ENCODE measurements around the gene HNRNPUL1.

Gene HNRNPUL1

DNA sequence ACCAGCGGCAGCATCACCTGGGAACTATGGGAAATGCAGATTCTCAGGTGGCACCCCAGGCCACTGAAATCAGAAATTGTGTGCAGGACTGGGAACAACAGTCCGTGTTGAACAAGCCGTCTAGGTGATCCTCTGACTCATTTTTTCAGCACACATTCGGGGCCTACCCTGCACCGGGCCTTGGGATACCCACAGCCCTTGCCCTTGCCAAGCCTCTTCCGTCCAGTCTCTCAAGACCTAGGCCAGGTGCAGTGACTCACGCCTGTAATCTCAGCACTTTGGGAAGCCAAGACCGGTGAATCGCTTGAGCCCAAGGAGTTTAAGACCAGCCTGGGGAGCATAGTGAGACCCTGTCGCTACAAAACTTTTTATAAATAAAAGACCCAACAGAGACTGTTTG lies 71.3 kb downstream of the HNRNPUL1 start:
- no peak overlapping the region for H3K4me3 ChIP-seq (ENCODE audit: low read length)
- H3K4me2 ChIP-seq (ENCODE audit: low read depth, low read length) = no peak overlapping the region
- DNase-seq = no peak
- no peaks in the 10 kb centered on the region for H3K27me3 ChIP-seq (replicated peaks; ENCODE audit: insufficient read depth, low read length)
- no peaks in the 10 kb centered on the region for H3K9me2 ChIP-seq (replicated peaks; ENCODE audit: insufficient read depth, low read length)
- H3K79me2 ChIP-seq (ENCODE audit: low read length) = no peaks in the 10 kb centered on the region
- no peak overlapping the region for H3K27ac ChIP-seq (ENCODE audit: low read length)
- H3K9me3 ChIP-seq (replicated peaks; ENCODE audit: insufficient read depth, low read length) = no peaks in the 10 kb centered on the region
- H4K20me1 ChIP-seq (ENCODE audit: insufficient read depth, low read length) = no peaks in the 10 kb centered on the region
- H3F3A ChIP-seq (ENCODE audit: insufficient read depth, low read length) = no peaks in the 10 kb centered on the region
- TF ChIP-seq, protein P1, sequence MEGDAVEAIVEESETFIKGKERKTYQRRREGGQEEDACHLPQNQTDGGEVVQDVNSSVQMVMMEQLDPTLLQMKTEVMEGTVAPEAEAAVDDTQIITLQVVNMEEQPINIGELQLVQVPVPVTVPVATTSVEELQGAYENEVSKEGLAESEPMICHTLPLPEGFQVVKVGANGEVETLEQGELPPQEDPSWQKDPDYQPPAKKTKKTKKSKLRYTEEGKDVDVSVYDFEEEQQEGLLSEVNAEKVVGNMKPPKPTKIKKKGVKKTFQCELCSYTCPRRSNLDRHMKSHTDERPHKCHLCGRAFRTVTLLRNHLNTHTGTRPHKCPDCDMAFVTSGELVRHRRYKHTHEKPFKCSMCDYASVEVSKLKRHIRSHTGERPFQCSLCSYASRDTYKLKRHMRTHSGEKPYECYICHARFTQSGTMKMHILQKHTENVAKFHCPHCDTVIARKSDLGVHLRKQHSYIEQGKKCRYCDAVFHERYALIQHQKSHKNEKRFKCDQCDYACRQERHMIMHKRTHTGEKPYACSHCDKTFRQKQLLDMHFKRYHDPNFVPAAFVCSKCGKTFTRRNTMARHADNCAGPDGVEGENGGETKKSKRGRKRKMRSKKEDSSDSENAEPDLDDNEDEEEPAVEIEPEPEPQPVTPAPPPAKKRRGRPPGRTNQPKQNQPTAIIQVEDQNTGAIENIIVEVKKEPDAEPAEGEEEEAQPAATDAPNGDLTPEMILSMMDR (IDR thresholded peaks at IDR 0.05; ENCODE audit: low read length) = no peak
- TF ChIP-seq EZH2 (optimal IDR thresholded peaks at IDR 0.05; ENCODE audit: low read depth, low read length) (no peak), EZH2phosphoT487 (IDR thresholded peaks at IDR 0.05; ENCODE audit: low read length) (no peak)
- H3K9ac ChIP-seq (ENCODE audit: low read length) = no peak overlapping the region
- no peaks in the 10 kb centered on the region for H3K4me1 ChIP-seq (ENCODE audit: low read length)
- H2AFZ ChIP-seq (ENCODE audit: low read length) = no peak overlapping the region
- no peaks in the 10 kb centered on the region for H3K36me3 ChIP-seq (replicated peaks; ENCODE audit: insufficient read depth, low read length)

DNA sequence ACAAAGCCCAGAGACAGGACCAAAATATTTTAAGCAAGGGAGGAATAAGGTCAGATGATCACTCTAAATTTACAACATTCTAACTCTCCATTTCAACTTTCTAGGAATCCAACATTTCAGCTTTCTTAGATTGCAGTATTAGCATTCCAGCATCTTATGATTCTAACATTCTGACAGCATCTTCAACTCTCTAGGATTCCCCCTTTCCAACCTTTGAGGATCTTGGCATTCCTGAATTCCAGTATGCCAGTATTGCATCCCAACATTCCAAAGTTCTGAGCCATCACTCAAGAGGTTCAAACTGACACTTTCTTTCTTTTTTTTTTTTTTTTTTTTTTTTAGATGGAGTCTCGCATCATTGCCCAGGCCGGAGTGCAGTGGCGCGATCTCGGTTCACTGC lies 75.8 kb downstream of the HNRNPUL1 start:
- Histone ChIP-seq H3K27ac (ENCODE audit: low read length) (no peak overlapping the region), H3K9ac (ENCODE audit: low read length) (no peak overlapping the region), H3K4me2 (ENCODE audit: low read depth, low read length) (no peak overlapping the region), H3K9me2 (replicated peaks; ENCODE audit: insufficient read depth, low read length) (no peaks in the 10 kb centered on the region), H3K4me1 (ENCODE audit: low read length) (no peaks in the 10 kb centered on the region), H4K20me1 (ENCODE audit: insufficient read depth, low read length) (no peaks in the 10 kb centered on the region), H3K36me3 (replicated peaks; ENCODE audit: insufficient read depth, low read length) (no peaks in the 10 kb centered on the region), H2AFZ (ENCODE audit: low read length) (no peak overlapping the region), H3K9me3 (replicated peaks; ENCODE audit: insufficient read depth, low read length) (no peaks in the 10 kb centered on the region), H3K27me3 (replicated peaks; ENCODE audit: insufficient read depth, low read length) (no peaks in the 10 kb centered on the region), H3F3A (ENCODE audit: insufficient read depth, low read length) (no peaks in the 10 kb centered on the region), H3K4me3 (ENCODE audit: low read length) (no peak overlapping the region), H3K79me2 (ENCODE audit: low read length) (no peaks in the 10 kb centered on the region)
- TF ChIP-seq EZH2phosphoT487 (IDR thresholded peaks at IDR 0.05; ENCODE audit: low read length) (no peak), EZH2 (optimal IDR thresholded peaks at IDR 0.05; ENCODE audit: low read depth, low read length) (no peak)
- TF ChIP-seq, protein P1 (IDR thresholded peaks at IDR 0.05; ENCODE audit: low read length) = no peak
- no peak for DNase-seq

DNA sequence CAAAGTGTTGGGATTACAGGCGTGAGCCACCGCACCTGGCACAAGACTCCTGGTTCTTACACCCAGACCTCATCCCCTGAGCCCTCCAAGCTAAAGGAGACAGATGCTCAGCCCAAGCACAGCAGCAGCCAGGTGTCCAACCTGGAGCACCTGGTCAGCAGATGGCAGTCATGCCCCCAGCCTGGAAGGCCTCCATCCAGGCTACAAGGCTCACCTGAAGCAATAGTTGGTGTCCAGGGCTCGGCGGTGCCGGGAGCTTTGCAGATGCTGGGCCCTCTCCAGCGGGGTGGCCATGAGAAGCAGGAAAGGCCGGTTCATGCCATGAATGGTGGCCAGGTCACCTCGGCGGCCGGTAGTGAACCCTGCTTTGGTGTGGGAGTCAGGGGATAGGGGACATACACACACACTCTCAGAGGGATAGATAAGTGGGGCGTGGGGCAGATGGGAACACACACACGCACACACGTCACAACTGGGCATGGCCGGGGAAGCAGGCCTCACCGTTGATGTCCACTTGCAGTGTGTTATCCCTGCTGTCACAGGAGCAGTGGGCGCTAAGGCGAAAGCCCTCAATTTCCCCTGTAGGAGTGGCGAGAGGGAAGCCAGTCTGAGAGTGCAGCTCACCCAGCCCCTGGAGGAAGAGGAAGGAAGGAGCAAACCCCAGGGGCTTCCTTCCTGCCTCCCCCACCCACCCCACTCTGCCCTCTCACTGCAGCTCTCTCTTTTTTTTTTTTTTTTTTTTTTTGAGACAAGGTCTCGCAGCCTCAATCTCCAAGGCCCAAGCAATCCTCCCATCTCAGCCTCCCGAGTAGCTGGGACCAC lies 77.7 kb downstream of the HNRNPUL1 start:
- Histone ChIP-seq H3F3A (ENCODE audit: insufficient read depth, low read length) (no peaks in the 10 kb centered on the region), H3K79me2 (ENCODE audit: low read length) (no peaks in the 10 kb centered on the region), H2AFZ (ENCODE audit: low read length) (no peak overlapping the region), H3K9ac (ENCODE audit: low read length) (no peak overlapping the region), H3K4me3 (ENCODE audit: low read length) (no peak overlapping the region), H3K9me2 (replicated peaks; ENCODE audit: insufficient read depth, low read length) (no peaks in the 10 kb centered on the region), H3K4me1 (ENCODE audit: low read length) (no peaks in the 10 kb centered on the region), H3K27me3 (replicated peaks; ENCODE audit: insufficient read depth, low read length) (no peaks in the 10 kb centered on the region), H3K9me3 (replicated peaks; ENCODE audit: insufficient read depth, low read length) (no peaks in the 10 kb centered on the region), H3K4me2 (ENCODE audit: low read depth, low read length) (no peak overlapping the region), H3K27ac (ENCODE audit: low read length) (no peak overlapping the region), H3K36me3 (replicated peaks; ENCODE audit: insufficient read depth, low read length) (no peaks in the 10 kb centered on the region), H4K20me1 (ENCODE audit: insufficient read depth, low read length) (no peaks in the 10 kb centered on the region)
- DNase-seq = no peak
- no peak for TF ChIP-seq EZH2 (optimal IDR thresholded peaks at IDR 0.05; ENCODE audit: low read depth, low read length)
- TF ChIP-seq EZH2phosphoT487 (IDR thresholded peaks at IDR 0.05; ENCODE audit: low read length) = no peak
- TF ChIP-seq, protein P1 (IDR thresholded peaks at IDR 0.05; ENCODE audit: low read length) = no peak

Data from MM.1S (cell line).